SK-N-SH (cell line): ENCODE measurements around the gene NR0B2. TPM values are rescaled to one million over a fixed set of nuclear protein-coding genes. Genes with fewer than 3 reads are reported as not detected.

ENCODE experiments used
- CTCF ChIA-PET: fragments of 300-600, 350-600 bp; formaldehyde crosslinking; extraction: SDS; loops from one replicate; lab custom pipeline; 2021; lab: Yijun Ruan, JAX
- POLR2A ChIA-PET: fragments of 350-600 bp; sonication (Branson Sonifier 250); formaldehyde crosslinking; extraction: SDS; loops from one replicate; lab custom pipeline; 2020; ENCODE audit warnings: antibody characterized with exemption, inconsistent platforms; lab: Yijun Ruan, JAX
- DNase-seq: peaks from one replicate; pipeline ENCODE4 v3.0.0; 2012
- H2AFZ ChIP-seq: fragments of 200-600 bp; sonication (generic); 2 replicates; pipeline ENCODE4 v1.8.1; 2016; ENCODE audit warnings: antibody characterized with exemption, mild to moderate bottlenecking, low read depth
- H3F3A ChIP-seq: fragments of 200-600 bp; sonication (generic); replicated peaks from 2 replicates; pipeline ENCODE3; 2016; ENCODE audit warnings: antibody characterized with exemption, mild to moderate bottlenecking; ENCODE audit not compliant: insufficient read depth
- H3K27ac ChIP-seq, 2 experiments: fragments of 200-500 bp in 1 of 2; fragments of 200-600 bp in 1 of 2; sonication (Bioruptor generic) in 1 of 2; sonication (generic), shearing (Covaris generic) in 1 of 2; 2 replicates each; pipeline versions ENCODE4 v1.5.1 to v1.6.1; 2014 to 2016; ENCODE audit warnings: low read depth in 2 of 2, inconsistent platforms in 1 of 2, low read length in 1 of 2, mild to moderate bottlenecking in 1 of 2, mixed read lengths in 1 of 2
- H3K27me3 ChIP-seq: fragments of 200-600 bp; sonication (generic), shearing (Covaris generic); 2 replicates; pipeline ENCODE4 v1.6.1; 2016; ENCODE audit warnings: mixed run types; ENCODE audit not compliant: insufficient read depth
- H3K36me3 ChIP-seq, 2 experiments: fragments of 200-500 bp in 1 of 2; fragments of 200-600 bp in 1 of 2; sonication (Bioruptor generic) in 1 of 2; sonication (generic) in 1 of 2; replicated peaks in 1 of 2; 2 replicates each; pipeline versions ENCODE3 to v1.5.1; 2014 to 2016; ENCODE audit warnings: low read length in 1 of 2, mild to moderate bottlenecking in 1 of 2; ENCODE audit not compliant: insufficient read depth in 2 of 2, control insufficient read depth in 1 of 2
- H3K4me1 ChIP-seq, 2 experiments: fragments of 200-500 bp in 1 of 2; fragments of 200-600 bp in 1 of 2; sonication (Bioruptor generic) in 1 of 2; sonication (generic), shearing (Covaris generic) in 1 of 2; 2 replicates each; pipeline versions ENCODE4 v1.5.1 to v1.6.1; 2014 to 2016; ENCODE audit warnings: low read depth in 1 of 2, low read length in 1 of 2, mixed run types in 1 of 2; ENCODE audit not compliant: insufficient read depth in 2 of 2, control insufficient read depth in 1 of 2
- H3K4me2 ChIP-seq: fragments of 200-600 bp; sonication (generic), shearing (Covaris generic); 2 replicates; pipeline ENCODE4 v1.6.1; 2017; ENCODE audit warnings: mixed run types
- H3K4me3 ChIP-seq, 2 experiments: fragments of 200-500 bp in 1 of 2; fragments of 200-600 bp in 1 of 2; sonication (Bioruptor generic) in 1 of 2; sonication (generic), shearing (Covaris generic) in 1 of 2; 2 replicates each; pipeline versions ENCODE4 v1.5.1 to v1.8.1; 2014 to 2016; ENCODE audit warnings: low read depth in 2 of 2, inconsistent platforms in 1 of 2, low read length in 1 of 2, mild to moderate bottlenecking in 1 of 2, mixed read lengths in 1 of 2, moderate library complexity in 1 of 2
- H3K79me2 ChIP-seq: fragments of 200-600 bp; sonication (generic); 2 replicates; pipeline ENCODE4 v1.8.1; 2017; ENCODE audit warnings: mild to moderate bottlenecking; ENCODE audit not compliant: insufficient read depth
- H3K9ac ChIP-seq: fragments of 200-600 bp; sonication (generic); 2 replicates; pipeline ENCODE4 v1.6.1; 2017; ENCODE audit warnings: mixed run types
- H3K9me2 ChIP-seq: fragments of 200-600 bp; sonication (generic); 2 replicates; pipeline ENCODE4 v1.6.1; 2017; ENCODE audit warnings: mixed run types
- H3K9me3 ChIP-seq: fragments of 200-600 bp; sonication (generic); 2 replicates; pipeline ENCODE4 v1.6.1; 2017; ENCODE audit warnings: mixed run types, mild to moderate bottlenecking, moderate library complexity
- H4K20me1 ChIP-seq: fragments of 200-600 bp; sonication (generic); 2 replicates; pipeline ENCODE4 v1.6.1; 2017; ENCODE audit warnings: mild to moderate bottlenecking, mixed run types; ENCODE audit not compliant: insufficient read depth
- CHD2 ChIP-seq: fragments of 150-350 bp; IDR thresholded peaks from 2 replicates; pipeline ENCODE4 v1.6.1; 2018; ENCODE audit warnings: low read length; ENCODE audit not compliant: partially characterized antibody
- EZH2phosphoT487 ChIP-seq: fragments of 200-600 bp; sonication (generic); IDR thresholded peaks from 2 replicates; pipeline ENCODE4 v1.6.1; 2017; ENCODE audit warnings: low read depth, mixed run types, mild to moderate bottlenecking, antibody characterized with exemption, moderate library complexity, borderline replicate concordance
- FOXJ3 ChIP-seq: sonication (generic); formaldehyde crosslinking; IDR thresholded peaks from 2 replicates; pipeline ENCODE4 v1.5.1; 2020; ENCODE audit warnings: mild to moderate bottlenecking, missing genetic modification reagents
- FOXM1 ChIP-seq: IDR thresholded peaks from 2 replicates; pipeline ENCODE4 v1.4.0; 2012; ENCODE audit warnings: low read depth, mild to moderate bottlenecking
- GATA2 ChIP-seq: sonication (generic); formaldehyde crosslinking; IDR thresholded peaks from 2 replicates; pipeline ENCODE4 v1.5.0; 2020; ENCODE audit warnings: mild to moderate bottlenecking, missing genetic modification reagents
- MXI1 ChIP-seq: IDR thresholded peaks from 2 replicates; pipeline ENCODE4 v1.6.1; 2012; ENCODE audit warnings: mild to moderate bottlenecking, low read depth, low read length, improper control_type of control experiment
- NRF1 ChIP-seq: IDR thresholded peaks from 2 replicates; pipeline ENCODE4 v1.6.1; 2012; ENCODE audit warnings: low read depth, mild to moderate bottlenecking, low read length
- RFX5 ChIP-seq: IDR thresholded peaks from 2 replicates; pipeline ENCODE4 v1.6.1; 2012; ENCODE audit warnings: mild to moderate bottlenecking, improper control_type of control experiment, low read length
- RXRA ChIP-seq: IDR thresholded peaks from 2 replicates; pipeline ENCODE4 v1.4.0; 2012; ENCODE audit warnings: low read depth, mild to moderate bottlenecking, borderline replicate concordance
- SIN3A ChIP-seq: IDR thresholded peaks from 2 replicates; pipeline ENCODE4 v1.6.1; 2012; ENCODE audit warnings: low read depth, mild to moderate bottlenecking, low read length, moderate library complexity, borderline replicate concordance
- SMC3 ChIP-seq: IDR thresholded peaks from 2 replicates; pipeline ENCODE4 v1.6.1; 2012; ENCODE audit warnings: low read depth, low read length, improper control_type of control experiment
- TCF12 ChIP-seq: IDR thresholded peaks from 2 replicates; pipeline ENCODE4 v1.4.0; 2012
- TEAD4 ChIP-seq: IDR thresholded peaks from 2 replicates; pipeline ENCODE4 v1.4.0; 2012; ENCODE audit warnings: mild to moderate bottlenecking, borderline replicate concordance; ENCODE audit not compliant: insufficient read depth
- YY1 ChIP-seq: IDR thresholded peaks from 2 replicates; pipeline ENCODE4 v1.4.0; 2012; ENCODE audit warnings: low read depth, mild to moderate bottlenecking
- WGBS: methylation state at CpG from one replicate; pipeline ENCODE4 v1.1.6; 2017; ENCODE audit warnings: low lambda C conversion rate; 5-methylcytosine and 5-hydroxymethylcytosine counted together
- polyA plus RNA-seq, 3 experiments: library from polyadenylated mRNA; depleted of rRNA; stranded (reverse); fragments of >200 nt; gene quantifications; 2 replicates each; pipeline ENCODE4 v1.2.3, GENCODE V29; 2012
- TF ChIP-seq, protein P1 (sequence below): IDR thresholded peaks from 2 replicates; pipeline ENCODE4 v1.6.1; 2012; ENCODE audit warnings: mild to moderate bottlenecking, low read depth, low read length, moderate library complexity
- TF ChIP-seq, protein P2 (sequence below): IDR thresholded peaks from 2 replicates; pipeline ENCODE4 v1.4.0; 2012; ENCODE audit warnings: low read depth, borderline replicate concordance
- TF ChIP-seq, protein P3 (sequence below): IDR thresholded peaks from 2 replicates; pipeline ENCODE4 v1.4.0; 2012; ENCODE audit warnings: low read depth, borderline replicate concordance
- TF ChIP-seq, protein P4 (sequence below): fragments of 150-350 bp; IDR thresholded peaks from 2 replicates; pipeline ENCODE4 v1.6.1; 2017; ENCODE audit warnings: antibody characterized with exemption, low read length, low read depth, borderline replicate concordance

NR0B2 gene
- polyA plus RNA-seq, 1 of the 3 experiments (the other 2 are of a cell fraction), result not detected

DNA sequence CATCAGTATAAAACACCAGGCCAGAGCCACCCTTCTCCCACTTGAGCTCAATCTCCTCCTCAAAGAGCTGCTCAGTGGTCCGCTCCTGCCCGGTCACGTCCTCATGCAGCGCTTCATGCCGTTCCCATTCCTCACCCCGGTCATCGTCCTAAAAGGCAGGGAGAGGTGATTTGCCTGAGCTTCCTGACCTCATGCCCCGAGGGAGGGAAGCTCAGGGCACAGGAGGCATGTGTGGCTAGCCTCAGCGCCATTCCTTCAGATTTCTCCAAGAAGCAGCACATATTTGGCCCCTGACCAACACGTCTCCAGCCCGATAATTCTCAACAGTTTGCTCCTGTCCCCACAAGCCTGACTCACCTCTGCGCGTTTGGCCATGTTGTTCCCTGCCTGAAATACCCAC is 19.5 kb downstream of the NR0B2 start:
- Histone ChIP-seq H3K9me2 (no peaks in the 10 kb centered on the region), H3K4me1 (peaks cover 7 to 11% of the 10 kb centered on the region in 2 experiments; a peak in 3 of 4 replicates), H3K9ac (no peak overlapping the region), H3K9me3 (no peaks in the 10 kb centered on the region), H3K27me3 (no peaks in the 10 kb centered on the region), H3F3A (peaks cover 8% of the 10 kb centered on the region), H3K4me3 (no peak overlapping the region), H4K20me1 (no peaks in the 10 kb centered on the region), H3K79me2 (peaks cover 35% of the 10 kb centered on the region), H3K4me2 (no peak overlapping the region), H3K27ac (no peak overlapping the region), H3K36me3 (peaks cover 27 to 32% of the 10 kb centered on the region in 2 experiments), H2AFZ (no peak overlapping the region)
- POLR2A ChIA-PET, result no interaction called here
- 96% methylated on average over 13 of the region's 13 CpGs for WGBS
- TF ChIP-seq YY1 (no peak), TCF12 (no peak), NRF1 (no peak), FOXM1 (no peak), SMC3 (no peak), TEAD4 (no peak), SIN3A (no peak), FOXJ3 (CRISPR knock-in tag) (no peak), RXRA (no peak), RFX5 (no peak), MXI1 (no peak), CHD2 (no peak), GATA2 (no peak), EZH2phosphoT487 (no peak)
- TF ChIP-seq, protein P1, sequence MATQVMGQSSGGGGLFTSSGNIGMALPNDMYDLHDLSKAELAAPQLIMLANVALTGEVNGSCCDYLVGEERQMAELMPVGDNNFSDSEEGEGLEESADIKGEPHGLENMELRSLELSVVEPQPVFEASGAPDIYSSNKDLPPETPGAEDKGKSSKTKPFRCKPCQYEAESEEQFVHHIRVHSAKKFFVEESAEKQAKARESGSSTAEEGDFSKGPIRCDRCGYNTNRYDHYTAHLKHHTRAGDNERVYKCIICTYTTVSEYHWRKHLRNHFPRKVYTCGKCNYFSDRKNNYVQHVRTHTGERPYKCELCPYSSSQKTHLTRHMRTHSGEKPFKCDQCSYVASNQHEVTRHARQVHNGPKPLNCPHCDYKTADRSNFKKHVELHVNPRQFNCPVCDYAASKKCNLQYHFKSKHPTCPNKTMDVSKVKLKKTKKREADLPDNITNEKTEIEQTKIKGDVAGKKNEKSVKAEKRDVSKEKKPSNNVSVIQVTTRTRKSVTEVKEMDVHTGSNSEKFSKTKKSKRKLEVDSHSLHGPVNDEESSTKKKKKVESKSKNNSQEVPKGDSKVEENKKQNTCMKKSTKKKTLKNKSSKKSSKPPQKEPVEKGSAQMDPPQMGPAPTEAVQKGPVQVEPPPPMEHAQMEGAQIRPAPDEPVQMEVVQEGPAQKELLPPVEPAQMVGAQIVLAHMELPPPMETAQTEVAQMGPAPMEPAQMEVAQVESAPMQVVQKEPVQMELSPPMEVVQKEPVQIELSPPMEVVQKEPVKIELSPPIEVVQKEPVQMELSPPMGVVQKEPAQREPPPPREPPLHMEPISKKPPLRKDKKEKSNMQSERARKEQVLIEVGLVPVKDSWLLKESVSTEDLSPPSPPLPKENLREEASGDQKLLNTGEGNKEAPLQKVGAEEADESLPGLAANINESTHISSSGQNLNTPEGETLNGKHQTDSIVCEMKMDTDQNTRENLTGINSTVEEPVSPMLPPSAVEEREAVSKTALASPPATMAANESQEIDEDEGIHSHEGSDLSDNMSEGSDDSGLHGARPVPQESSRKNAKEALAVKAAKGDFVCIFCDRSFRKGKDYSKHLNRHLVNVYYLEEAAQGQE, result no peak
- TF ChIP-seq, protein P2, sequence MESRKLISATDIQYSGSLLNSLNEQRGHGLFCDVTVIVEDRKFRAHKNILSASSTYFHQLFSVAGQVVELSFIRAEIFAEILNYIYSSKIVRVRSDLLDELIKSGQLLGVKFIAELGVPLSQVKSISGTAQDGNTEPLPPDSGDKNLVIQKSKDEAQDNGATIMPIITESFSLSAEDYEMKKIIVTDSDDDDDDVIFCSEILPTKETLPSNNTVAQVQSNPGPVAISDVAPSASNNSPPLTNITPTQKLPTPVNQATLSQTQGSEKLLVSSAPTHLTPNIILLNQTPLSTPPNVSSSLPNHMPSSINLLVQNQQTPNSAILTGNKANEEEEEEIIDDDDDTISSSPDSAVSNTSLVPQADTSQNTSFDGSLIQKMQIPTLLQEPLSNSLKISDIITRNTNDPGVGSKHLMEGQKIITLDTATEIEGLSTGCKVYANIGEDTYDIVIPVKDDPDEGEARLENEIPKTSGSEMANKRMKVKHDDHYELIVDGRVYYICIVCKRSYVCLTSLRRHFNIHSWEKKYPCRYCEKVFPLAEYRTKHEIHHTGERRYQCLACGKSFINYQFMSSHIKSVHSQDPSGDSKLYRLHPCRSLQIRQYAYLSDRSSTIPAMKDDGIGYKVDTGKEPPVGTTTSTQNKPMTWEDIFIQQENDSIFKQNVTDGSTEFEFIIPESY, result no peak
- TF ChIP-seq, protein P3, sequence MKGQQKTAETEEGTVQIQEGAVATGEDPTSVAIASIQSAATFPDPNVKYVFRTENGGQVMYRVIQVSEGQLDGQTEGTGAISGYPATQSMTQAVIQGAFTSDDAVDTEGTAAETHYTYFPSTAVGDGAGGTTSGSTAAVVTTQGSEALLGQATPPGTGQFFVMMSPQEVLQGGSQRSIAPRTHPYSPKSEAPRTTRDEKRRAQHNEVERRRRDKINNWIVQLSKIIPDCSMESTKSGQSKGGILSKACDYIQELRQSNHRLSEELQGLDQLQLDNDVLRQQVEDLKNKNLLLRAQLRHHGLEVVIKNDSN, result no peak
- TF ChIP-seq, protein P4, sequence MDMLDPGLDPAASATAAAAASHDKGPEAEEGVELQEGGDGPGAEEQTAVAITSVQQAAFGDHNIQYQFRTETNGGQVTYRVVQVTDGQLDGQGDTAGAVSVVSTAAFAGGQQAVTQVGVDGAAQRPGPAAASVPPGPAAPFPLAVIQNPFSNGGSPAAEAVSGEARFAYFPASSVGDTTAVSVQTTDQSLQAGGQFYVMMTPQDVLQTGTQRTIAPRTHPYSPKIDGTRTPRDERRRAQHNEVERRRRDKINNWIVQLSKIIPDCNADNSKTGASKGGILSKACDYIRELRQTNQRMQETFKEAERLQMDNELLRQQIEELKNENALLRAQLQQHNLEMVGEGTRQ, result no peak
- no peak for DNase-seq
- CTCF ChIA-PET, result no interaction called here
